ENCODE results near the gene DHX8.
A peak's percentile ranks its signal among the peaks of the same experiment; 100 is the strongest.

The DHX8 gene

DNA sequence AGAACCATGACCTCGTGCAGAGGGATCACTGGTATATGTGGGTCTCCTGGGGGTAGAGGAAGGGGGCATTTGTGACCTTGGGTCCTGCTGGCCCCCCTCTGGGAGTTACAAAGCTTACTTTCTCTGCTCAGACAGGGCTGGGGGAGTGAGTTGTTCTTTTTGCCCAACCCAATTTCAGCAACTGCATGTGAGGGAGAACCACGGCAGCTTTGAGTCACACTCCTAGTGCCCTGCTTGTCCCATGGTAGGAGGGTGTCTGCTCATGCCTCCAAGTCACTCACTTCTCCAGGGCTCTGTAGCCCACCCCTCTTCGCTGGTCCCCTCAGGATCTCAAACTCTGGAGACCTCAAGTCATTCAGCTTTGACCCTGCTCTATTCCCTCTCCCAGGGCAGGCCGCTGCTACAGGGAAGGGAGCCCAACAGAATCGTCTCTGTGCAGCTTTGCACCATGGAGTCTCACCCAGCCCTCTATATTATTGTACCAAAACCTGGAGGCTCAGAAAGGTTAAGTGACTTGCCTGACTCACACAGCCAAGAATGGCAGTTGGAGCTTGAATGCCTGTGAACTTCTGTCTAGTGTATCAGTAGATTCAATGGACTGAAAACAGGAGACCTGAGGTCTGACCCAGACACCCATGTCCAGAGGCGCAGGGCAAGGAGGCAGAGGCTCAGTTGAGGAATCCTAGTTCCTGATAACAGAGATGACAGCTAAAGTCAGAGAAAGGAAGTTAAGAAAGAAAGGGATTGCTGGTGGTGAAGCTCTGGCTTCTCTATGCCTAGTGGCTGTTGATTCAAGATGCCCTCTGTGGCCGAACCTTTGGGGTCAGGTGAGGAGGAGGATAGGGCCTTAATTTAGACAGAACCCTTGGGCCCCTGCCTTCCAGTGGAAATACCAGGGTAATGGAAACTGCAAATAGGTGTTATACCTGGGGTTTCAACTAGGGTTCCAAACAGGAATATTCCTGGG, 77.0 kb downstream of the DHX8 start:
- peaks cover 4% of the 10 kb centered on the region; the same call in 1 of the 2 replicates for H3K27me3 ChIP-seq (ENCODE audit: control insufficient read depth, insufficient read depth, low read length)
- no peak overlapping the region for H3K27ac ChIP-seq (ENCODE audit: low read depth, low read length)
- H3K9me3 ChIP-seq (ENCODE audit: control insufficient read depth, insufficient read depth, low read depth, low read length) = no peaks in the 10 kb centered on the region
- H3K9ac ChIP-seq (ENCODE audit: low read length) = no peak overlapping the region
- no peak overlapping the region for H3K4me3 ChIP-seq (ENCODE audit: low read depth, low read length)
- H3K36me3 ChIP-seq (ENCODE audit: control insufficient read depth, insufficient read depth, low read length) = no peaks in the 10 kb centered on the region
- peaks cover 36% of the 10 kb centered on the region for H3K4me1 ChIP-seq (ENCODE audit: control insufficient read depth, insufficient read depth, low read length)

DNA sequence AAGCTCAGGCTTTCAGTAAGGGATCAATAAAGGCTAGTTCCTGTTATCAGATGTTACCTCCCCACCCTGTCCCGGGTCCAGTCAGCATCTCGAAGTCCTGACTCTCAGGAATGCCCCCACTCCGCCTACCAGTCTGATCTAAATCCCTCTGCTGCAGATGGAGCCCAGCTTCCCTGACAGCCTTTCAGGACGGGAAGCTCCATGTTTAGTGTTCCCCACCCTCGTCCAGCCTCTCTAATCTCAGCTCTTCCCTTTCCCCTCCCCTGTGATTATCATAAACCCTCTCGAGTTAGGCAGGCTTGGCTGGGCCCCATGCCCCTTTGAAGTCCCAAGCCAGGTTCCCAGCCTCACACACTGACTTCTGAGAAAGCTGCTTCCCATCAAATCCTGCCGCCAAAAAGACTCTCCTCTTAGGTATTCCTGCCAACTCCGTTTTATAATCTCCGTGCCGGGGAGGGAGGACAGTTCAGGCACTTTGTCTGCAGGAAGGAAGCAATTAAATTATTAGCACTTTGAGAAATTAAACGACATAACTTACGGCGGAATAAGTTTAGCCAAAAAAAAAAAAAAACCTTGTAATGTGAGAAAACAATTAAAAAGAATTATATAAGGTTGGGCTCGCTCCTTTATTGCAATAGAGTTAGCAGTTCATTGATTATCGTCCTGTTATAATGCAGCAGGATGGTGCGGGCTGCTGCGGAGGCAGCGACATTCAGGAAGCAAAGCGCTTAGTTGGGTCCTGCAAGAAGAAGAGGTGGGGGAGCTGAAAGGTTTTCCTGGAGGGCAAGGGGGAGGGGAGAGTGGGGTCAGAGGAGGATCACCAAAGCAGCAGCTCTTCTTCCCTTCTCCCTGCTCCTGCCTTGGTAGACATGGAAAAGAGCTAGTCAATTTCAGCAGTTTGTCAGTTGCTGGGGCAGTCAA, 79.2 kb downstream of the DHX8 start:
- peaks cover 4% of the 10 kb centered on the region; the same call in 1 of the 2 replicates for H3K27me3 ChIP-seq (ENCODE audit: control insufficient read depth, insufficient read depth, low read length)
- H3K9ac ChIP-seq (ENCODE audit: low read length) = no peak overlapping the region
- H3K9me3 ChIP-seq (ENCODE audit: control insufficient read depth, insufficient read depth, low read depth, low read length) = no peaks in the 10 kb centered on the region
- H3K36me3 ChIP-seq (ENCODE audit: control insufficient read depth, insufficient read depth, low read length) = no peaks in the 10 kb centered on the region
- H3K4me3 ChIP-seq (ENCODE audit: low read depth, low read length) = peak overlapping the region; percentile 21
- H3K4me1 ChIP-seq (ENCODE audit: control insufficient read depth, insufficient read depth, low read length) = peaks cover 34% of the 10 kb centered on the region
- no peak overlapping the region for H3K27ac ChIP-seq (ENCODE audit: low read depth, low read length)

DNA sequence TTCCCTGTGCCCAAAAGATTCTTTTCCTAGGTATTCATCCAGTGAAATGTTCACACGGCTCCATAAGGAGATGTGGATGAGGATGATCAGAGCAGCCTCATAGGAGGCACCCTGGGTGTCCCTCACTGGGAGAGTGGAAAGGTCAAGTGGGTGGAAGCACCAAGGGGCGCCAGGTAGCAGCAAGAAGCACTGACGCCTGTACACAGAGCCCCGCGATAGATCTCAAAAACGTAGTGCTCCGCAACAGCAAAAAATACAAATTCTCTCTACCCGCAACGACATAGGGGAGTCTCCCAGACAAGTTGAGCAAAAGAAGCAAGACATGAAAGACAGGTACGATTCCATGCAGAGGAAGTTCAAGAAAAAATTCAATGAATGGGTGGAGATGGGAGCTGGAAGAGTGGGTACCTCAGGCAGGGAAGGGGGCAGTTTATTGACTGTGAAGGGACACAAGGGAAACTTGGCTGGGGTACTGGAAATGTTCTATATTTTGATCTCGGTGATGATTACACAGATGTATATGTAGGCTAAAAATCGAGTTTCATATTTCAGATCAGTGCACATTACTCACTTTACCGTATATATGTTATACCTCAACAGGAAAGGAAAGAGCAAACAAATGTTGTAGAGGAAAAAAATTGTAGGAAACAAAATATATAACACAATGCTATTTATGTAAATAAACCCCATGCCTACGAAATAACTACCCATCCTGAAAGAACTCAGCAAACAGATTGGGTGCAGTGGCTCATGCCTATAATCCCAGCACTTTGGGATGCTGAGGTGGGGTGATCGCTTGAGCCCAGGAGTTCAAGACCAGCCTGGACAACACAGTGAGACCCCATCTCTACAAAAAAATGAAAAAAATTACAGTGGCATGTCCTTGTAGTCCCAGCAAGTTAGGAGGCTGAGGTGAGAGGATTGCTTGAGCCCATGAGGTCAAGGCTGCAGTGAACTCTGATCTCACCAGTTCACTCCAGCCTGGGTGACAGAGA, 80.1 kb downstream of the DHX8 start:
- Histone ChIP-seq H3K4me3 (ENCODE audit: low read depth, low read length) (peak overlapping the region; percentile 21; the same call in 1 of the 2 replicates), H3K36me3 (ENCODE audit: control insufficient read depth, insufficient read depth, low read length) (no peaks in the 10 kb centered on the region), H3K27me3 (ENCODE audit: control insufficient read depth, insufficient read depth, low read length) (peaks cover 4% of the 10 kb centered on the region; the same call in 1 of the 2 replicates), H3K4me1 (ENCODE audit: control insufficient read depth, insufficient read depth, low read length) (peaks cover 32% of the 10 kb centered on the region), H3K9me3 (ENCODE audit: control insufficient read depth, insufficient read depth, low read depth, low read length) (no peaks in the 10 kb centered on the region), H3K9ac (ENCODE audit: low read length) (no peak overlapping the region), H3K27ac (ENCODE audit: low read depth, low read length) (no peak overlapping the region)

GRCh38 chr17:43568506-43569082, 84.8 kb downstream of the DHX8 start:
- no peak overlapping the region for H3K27ac ChIP-seq (ENCODE audit: low read depth, low read length)

DNA sequence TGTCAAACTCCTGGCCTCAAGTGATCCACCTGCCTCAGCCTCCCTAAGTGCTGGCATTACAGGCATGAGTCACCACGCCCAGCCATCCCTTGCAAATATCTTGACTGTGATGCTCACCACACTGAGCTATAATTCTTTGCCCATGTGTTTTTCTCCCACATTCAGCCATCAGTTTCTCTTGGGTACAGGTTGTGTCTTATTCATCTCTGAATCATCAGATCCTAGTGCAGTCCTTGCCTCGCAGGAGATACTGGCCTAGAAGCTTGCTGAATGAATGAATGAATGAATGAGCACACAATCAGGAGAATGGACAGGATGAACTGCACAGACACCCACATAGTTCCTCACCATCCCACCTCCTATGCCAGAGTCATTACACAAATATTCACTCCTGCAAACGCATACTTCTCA, 86.7 kb downstream of the DHX8 start:
- Histone ChIP-seq H3K9ac (ENCODE audit: low read length) (no peak overlapping the region), H3K27ac (ENCODE audit: low read depth, low read length) (no peak overlapping the region), H3K4me3 (ENCODE audit: low read depth, low read length) (no peak overlapping the region), H3K4me1 (ENCODE audit: control insufficient read depth, insufficient read depth, low read length) (peaks cover 4% of the 10 kb centered on the region), H3K9me3 (ENCODE audit: control insufficient read depth, insufficient read depth, low read depth, low read length) (no peaks in the 10 kb centered on the region), H3K36me3 (ENCODE audit: control insufficient read depth, insufficient read depth, low read length) (no peaks in the 10 kb centered on the region), H3K27me3 (ENCODE audit: control insufficient read depth, insufficient read depth, low read length) (no peaks in the 10 kb centered on the region)

More at GRCh38 chr17:43568506-43569082, 84.8 kb downstream of the DHX8 start:
- H3K36me3 ChIP-seq (ENCODE audit: control insufficient read depth, insufficient read depth, low read length) = no peaks in the 10 kb centered on the region
- H3K27me3 ChIP-seq (ENCODE audit: control insufficient read depth, insufficient read depth, low read length) = no peaks in the 10 kb centered on the region
- H3K9ac ChIP-seq (ENCODE audit: low read length) = no peak overlapping the region
- H3K9me3 ChIP-seq (ENCODE audit: control insufficient read depth, insufficient read depth, low read depth, low read length) = no peaks in the 10 kb centered on the region
- H3K4me1 ChIP-seq (ENCODE audit: control insufficient read depth, insufficient read depth, low read length) = peaks cover 9% of the 10 kb centered on the region
- H3K4me3 ChIP-seq (ENCODE audit: low read depth, low read length) = no peak overlapping the region

GRCh38 chr17:43572368-43572980, 88.7 kb downstream of the DHX8 start:
- Histone ChIP-seq H3K4me1 (ENCODE audit: control insufficient read depth, insufficient read depth, low read length) (peaks cover 15% of the 10 kb centered on the region), H3K27ac (ENCODE audit: low read depth, low read length) (no peak overlapping the region), H3K9ac (ENCODE audit: low read length) (no peak overlapping the region), H3K36me3 (ENCODE audit: control insufficient read depth, insufficient read depth, low read length) (no peaks in the 10 kb centered on the region), H3K4me3 (ENCODE audit: low read depth, low read length) (no peak overlapping the region), H3K9me3 (ENCODE audit: control insufficient read depth, insufficient read depth, low read depth, low read length) (no peaks in the 10 kb centered on the region), H3K27me3 (ENCODE audit: control insufficient read depth, insufficient read depth, low read length) (no peaks in the 10 kb centered on the region)

DNA sequence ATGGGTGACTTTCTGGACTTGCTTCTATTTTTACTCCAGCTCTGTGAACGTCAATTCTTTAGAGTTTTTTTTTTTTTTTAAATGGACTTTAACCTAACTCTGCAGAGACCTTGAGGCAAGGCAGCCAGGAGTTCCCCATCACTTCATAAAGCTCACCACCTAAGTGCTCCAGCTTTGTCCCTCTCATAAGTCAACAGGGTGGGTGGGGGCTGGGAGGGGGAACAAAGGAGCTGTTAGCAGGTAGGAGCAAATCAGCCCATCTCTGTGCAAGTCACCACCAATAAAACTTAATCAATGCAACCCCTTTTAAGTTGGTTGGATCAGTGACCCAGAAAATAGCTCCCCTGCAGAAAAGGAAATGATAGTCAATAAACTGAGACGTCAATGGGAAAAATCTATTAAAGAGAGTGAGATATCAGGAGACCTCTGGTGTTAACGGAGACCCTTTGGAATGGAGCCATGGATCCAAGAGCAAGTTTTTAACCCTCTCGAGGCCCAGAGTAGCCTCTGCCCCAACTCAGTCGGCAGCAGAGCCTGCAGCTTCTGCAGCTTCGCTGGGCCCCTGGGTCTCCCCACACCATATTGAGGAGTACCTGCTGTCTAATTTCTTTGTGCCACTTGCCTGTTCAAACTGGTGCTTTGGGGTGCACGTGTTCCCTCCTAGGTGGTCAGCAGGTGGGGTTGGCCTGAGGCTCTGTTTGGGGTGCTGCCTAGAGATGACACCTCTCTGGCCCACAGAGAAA, 90.0 kb downstream of the DHX8 start:
- H3K27ac ChIP-seq (ENCODE audit: low read depth, low read length) = no peak overlapping the region
- H3K4me3 ChIP-seq (ENCODE audit: low read depth, low read length) = no peak overlapping the region
- no peaks in the 10 kb centered on the region for H3K36me3 ChIP-seq (ENCODE audit: control insufficient read depth, insufficient read depth, low read length)
- peaks cover 27% of the 10 kb centered on the region for H3K4me1 ChIP-seq (ENCODE audit: control insufficient read depth, insufficient read depth, low read length)
- H3K9me3 ChIP-seq (ENCODE audit: control insufficient read depth, insufficient read depth, low read depth, low read length) = no peaks in the 10 kb centered on the region
- H3K9ac ChIP-seq (ENCODE audit: low read length) = no peak overlapping the region
- no peaks in the 10 kb centered on the region for H3K27me3 ChIP-seq (ENCODE audit: control insufficient read depth, insufficient read depth, low read length)

- H3K27me3 ChIP-seq (ENCODE audit: control insufficient read depth, insufficient read depth, low read length) = no peaks in the 10 kb centered on the region
- peaks cover 29% of the 10 kb centered on the region for H3K4me1 ChIP-seq (ENCODE audit: control insufficient read depth, insufficient read depth, low read length)
- no peaks in the 10 kb centered on the region for H3K36me3 ChIP-seq (ENCODE audit: control insufficient read depth, insufficient read depth, low read length)
- no peak overlapping the region for H3K27ac ChIP-seq (ENCODE audit: low read depth, low read length)
- H3K9me3 ChIP-seq (ENCODE audit: control insufficient read depth, insufficient read depth, low read depth, low read length) = no peaks in the 10 kb centered on the region
- H3K4me3 ChIP-seq (ENCODE audit: low read depth, low read length) = no peak overlapping the region
- no peak overlapping the region for H3K9ac ChIP-seq (ENCODE audit: low read length)
These were observed 90.6 kb downstream of the DHX8 start for GRCh38 chr17:43574348-43574747.

DNA sequence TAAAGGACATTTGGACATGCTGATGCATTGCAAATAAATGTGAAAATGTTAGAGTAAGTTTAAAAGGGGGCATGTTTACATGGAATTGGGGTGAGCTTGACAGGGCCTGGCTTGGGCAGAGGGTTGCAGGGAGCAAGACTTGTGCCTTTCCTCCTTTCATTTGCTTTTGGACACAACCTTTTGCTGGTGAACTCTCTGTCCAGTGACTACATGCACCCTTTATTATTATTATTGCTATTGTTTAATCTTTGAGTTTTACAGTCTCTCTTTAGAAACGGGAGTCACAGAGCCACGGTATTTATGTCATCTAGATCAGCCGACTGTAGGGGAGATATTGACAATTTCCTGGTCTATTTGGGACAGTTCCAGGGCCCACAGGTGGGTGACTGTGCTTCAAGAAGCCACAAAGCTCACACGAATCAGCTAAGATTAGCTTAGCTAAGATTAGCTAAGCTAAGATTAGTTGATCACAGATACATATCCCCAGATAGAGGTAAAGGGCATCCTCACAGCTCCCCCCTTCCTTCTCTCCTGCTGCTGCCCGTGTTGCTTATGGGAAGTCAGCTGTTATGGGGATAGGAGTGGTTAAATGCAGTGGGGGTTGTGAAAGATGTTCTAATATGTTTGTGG, 91.2 kb downstream of the DHX8 start:
- Histone ChIP-seq H3K27me3 (ENCODE audit: control insufficient read depth, insufficient read depth, low read length) (no peaks in the 10 kb centered on the region), H3K4me3 (ENCODE audit: low read depth, low read length) (no peak overlapping the region), H3K4me1 (ENCODE audit: control insufficient read depth, insufficient read depth, low read length) (peaks cover 34% of the 10 kb centered on the region), H3K27ac (ENCODE audit: low read depth, low read length) (no peak overlapping the region), H3K36me3 (ENCODE audit: control insufficient read depth, insufficient read depth, low read length) (no peaks in the 10 kb centered on the region), H3K9me3 (ENCODE audit: control insufficient read depth, insufficient read depth, low read depth, low read length) (no peaks in the 10 kb centered on the region), H3K9ac (ENCODE audit: low read length) (no peak overlapping the region)
